ENCODE measurements around the gene FRZB.

The FRZB gene

DNA sequence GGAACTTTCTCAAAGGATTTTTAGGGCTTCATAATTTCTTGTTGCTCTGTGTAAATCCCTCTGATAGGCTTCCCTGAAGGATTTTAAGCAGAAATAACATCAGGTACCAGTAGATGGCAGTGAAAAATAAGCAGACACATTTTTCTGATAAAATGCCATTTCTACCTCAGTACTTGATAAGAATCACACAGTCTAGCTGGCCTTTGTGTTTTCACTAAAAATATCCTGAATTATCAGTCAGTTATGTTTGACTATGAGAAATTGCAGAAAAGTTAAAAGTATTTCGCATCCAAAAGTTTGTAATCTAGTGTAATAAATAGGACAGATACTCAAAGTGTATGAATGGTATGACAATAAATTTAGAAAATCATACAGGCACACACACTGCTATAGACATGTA lies 81.7 kb downstream of the FRZB start:
- DNase-seq (ENCODE audit: low read depth), result no peak

DNA sequence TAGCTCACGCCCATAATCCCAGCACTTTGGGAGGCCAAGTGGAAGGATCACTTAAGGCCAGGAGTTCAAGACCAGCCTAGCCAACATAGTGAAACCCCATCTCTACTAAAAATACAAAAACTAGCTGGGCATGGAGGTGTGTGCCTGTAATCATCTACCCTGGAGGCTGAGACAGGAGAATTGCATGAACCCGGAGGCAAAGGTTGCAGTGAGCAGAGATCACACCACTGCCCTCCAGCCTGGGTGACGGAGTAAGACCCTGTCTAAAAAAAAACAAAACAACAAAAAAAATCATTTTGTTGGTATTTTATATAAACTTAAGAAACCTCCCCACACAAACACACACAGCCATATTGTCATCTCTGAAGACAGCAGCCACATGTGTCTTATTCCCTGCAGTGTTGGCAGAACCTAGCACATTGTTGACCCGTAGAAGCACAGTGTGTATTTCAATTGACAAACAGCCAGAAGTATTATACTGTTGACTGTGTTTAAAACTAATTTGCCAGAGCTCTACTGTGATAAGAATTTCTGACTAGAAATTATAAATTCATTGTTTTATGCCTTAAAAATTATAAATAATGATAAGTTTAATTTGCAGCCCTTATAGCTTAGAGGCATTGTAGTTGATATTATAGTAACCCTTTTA lies 82.3 kb downstream of the FRZB start:
- no peak for DNase-seq (ENCODE audit: low read depth)

Measured in activated T-cell treated with anti-CD3 and anti-CD28 coated beads for 1 hour (primary cell).